Central memory CD8-positive, alpha-beta T cell (primary cell): Measurements from ENCODE around the gene MTHFD2L.
"Not testable (repeated sequence)": the region's sequence is repeated elsewhere in the genome, so short reads cannot be mapped to it uniquely, and the experiment has no call there.

ENCODE experiments used
- ATAC-seq: fragments of 150-1000 bp; cut with Tn5 transposase; replicated peaks from 2 replicates; pipeline ENCODE4 v1.10.0; 2022; ENCODE audit warnings: mild to moderate bottlenecking, moderate FRiP score, moderate number of reproducible peaks; ENCODE audit not compliant: poor library complexity, severe bottlenecking; ENCODE audit errors: extremely low read depth
- DNase-seq, 2 donors: peaks; one replicate each; pipeline ENCODE4 v3.0.0; 2021; ENCODE audit warnings: low spot score in 2 of 2
- H3K27ac Mint-ChIP-seq: one replicate; pipeline ENCODE4 v1.8.0; 2022; ENCODE audit warnings: low read depth, mild to moderate bottlenecking, moderate library complexity, mixed read lengths
- H3K27me3 Mint-ChIP-seq: one replicate; pipeline ENCODE4 v1.8.0; 2022; ENCODE audit warnings: mixed read lengths
- H3K36me3 Mint-ChIP-seq: one replicate; pipeline ENCODE4 v1.8.0; 2022; ENCODE audit warnings: mild to moderate bottlenecking, moderate library complexity, mixed read lengths; ENCODE audit not compliant: insufficient read depth
- H3K4me1 Mint-ChIP-seq: one replicate; pipeline ENCODE4 v1.8.0; 2022; ENCODE audit warnings: mixed read lengths
- H3K4me3 Mint-ChIP-seq: one replicate; pipeline ENCODE4 v1.8.0; 2022; ENCODE audit warnings: mild to moderate bottlenecking, moderate library complexity, mixed read lengths
- H3K9me3 Mint-ChIP-seq: one replicate; pipeline ENCODE4 v1.8.0; 2022; ENCODE audit warnings: mixed read lengths

MTHFD2L gene

DNA sequence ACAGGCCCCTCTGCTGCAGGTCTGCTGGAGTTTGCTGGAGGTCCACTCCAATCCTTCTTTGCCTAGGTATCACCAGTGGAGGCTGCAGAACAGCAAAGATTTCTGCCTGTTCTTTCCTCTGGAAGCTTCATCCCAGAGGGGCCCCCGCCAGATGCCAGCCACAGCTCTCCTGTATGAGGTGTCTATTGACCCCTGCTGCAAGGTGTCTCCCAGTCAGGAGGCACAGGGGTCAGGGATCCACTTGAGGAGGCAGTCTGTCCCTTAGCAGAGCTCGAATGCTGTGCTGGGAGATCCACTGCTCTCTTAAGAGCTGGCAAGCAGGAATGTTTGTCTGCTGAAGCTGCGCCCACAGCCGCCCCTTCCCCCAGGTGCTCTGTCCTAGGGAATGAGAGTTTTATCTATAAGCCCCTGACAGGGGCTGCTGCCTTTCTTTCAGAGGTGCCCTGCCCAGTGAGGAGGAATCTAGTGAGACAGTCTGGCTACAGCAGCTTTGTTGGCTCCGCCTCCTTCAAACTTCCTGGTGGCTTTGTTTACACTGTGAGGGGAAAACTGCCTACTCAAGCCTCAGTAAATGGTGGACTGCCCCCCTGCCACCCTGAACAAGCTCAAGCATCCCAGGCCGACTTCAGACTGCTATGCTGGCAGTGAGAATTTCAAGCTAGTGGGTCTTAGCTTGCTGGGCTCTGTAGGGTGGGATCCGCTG is 56.7 kb downstream of the MTHFD2L start:
- not testable (repeated sequence) for H3K27me3 Mint-ChIP-seq, H3K4me1 Mint-ChIP-seq, H3K9me3 Mint-ChIP-seq, H3K4me3 Mint-ChIP-seq, H3K36me3 Mint-ChIP-seq, DNase-seq, ATAC-seq, H3K27ac Mint-ChIP-seq

DNA sequence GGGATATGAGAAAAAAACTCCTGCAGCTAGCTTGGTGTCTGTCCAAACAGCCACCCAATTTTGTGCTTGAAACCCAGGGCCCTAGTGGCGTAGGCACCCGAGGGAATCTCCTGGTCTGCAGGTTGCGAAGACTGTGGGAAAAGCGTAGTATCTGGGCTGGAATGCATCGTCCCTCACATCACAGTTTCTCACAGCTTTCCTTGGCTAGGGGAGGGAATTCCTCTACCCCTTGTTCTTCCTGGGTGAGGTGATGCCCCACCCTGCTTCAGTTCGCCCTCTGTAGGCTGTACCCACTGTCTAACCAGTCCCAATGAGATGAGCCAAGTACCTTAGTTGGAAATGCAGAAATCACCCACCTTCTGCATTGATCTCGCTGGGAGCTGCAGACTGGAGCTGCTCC is 57.3 kb downstream of the MTHFD2L start:
- not testable (repeated sequence) for H3K27me3 Mint-ChIP-seq, H3K36me3 Mint-ChIP-seq, DNase-seq, H3K4me3 Mint-ChIP-seq, ATAC-seq, H3K27ac Mint-ChIP-seq, H3K9me3 Mint-ChIP-seq, H3K4me1 Mint-ChIP-seq

DNA sequence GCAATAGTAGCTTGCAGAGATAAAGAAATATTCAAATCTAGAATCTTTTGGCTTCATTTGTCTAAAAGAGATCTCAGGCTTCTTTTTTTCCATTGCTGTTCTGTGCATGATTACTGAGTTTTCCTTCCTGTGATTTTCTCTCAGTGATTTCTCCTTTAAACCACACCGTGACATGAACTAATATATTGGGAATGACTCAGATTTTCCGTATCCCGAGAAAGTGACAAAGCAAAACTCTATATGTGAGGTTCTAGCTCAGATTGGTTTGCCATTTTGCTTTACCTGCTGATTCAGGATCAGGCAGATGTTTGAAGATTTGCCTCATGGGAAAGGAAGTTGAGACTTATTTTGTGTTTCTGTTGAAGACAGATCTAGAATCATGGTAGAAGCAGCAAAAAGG is 59.4 kb downstream of the MTHFD2L start:
- Mint-ChIP-seq H3K9me3 (no peaks in the 10 kb centered on the region), H3K27me3 (no peaks in the 10 kb centered on the region), H3K27ac (no peak overlapping the region), H3K4me3 (no peak overlapping the region), H3K4me1 (no peaks in the 10 kb centered on the region), H3K36me3 (no peaks in the 10 kb centered on the region)
- ATAC-seq (no peak), DNase-seq (no peak)

DNA sequence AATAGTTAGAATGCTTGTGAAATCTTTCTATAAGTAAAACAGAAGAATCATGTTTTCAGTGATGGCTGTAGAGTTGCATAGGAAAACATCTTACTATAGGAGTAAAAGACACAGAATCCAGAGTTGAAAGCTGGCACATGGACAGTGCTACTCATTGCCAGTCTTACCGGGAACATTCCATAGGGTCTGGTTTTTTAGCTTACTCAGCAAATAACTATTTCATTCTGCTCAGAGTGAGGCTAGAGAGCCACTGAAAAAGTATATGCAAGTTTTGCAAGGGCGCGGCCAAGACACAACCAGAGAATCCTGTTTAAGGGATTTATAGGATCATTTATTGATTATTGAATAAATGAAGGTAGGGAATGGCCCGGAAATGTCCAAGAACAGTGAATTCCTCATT is 60.3 kb downstream of the MTHFD2L start:
- Mint-ChIP-seq H3K36me3 (no peaks in the 10 kb centered on the region), H3K27me3 (no peaks in the 10 kb centered on the region), H3K9me3 (no peaks in the 10 kb centered on the region), H3K27ac (no peak overlapping the region), H3K4me3 (no peak overlapping the region), H3K4me1 (no peaks in the 10 kb centered on the region)
- ATAC-seq (no peak), DNase-seq (no peak)

DNA sequence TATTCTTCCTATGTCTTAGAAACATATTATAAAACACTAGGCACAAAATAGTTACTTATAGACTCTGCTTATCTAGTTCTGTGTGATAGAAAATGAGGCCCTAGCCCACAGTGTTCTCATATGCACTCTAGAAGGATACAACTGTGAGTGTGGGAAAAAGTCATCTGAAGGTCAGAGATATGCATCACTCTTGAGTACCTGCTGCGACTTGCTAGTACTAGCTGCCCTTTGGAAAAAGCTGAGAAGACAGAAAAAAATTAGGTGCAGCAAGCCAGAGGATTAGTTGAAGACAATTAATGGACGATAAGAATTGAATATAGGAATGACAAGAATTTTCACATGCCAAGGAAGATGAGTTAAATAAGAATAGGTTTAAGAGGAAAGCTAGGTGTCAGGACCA is 61.3 kb downstream of the MTHFD2L start:
- Mint-ChIP-seq H3K36me3 (no peaks in the 10 kb centered on the region), H3K27me3 (no peaks in the 10 kb centered on the region), H3K4me3 (no peak overlapping the region), H3K9me3 (no peaks in the 10 kb centered on the region), H3K27ac (no peak overlapping the region), H3K4me1 (no peaks in the 10 kb centered on the region)
- ATAC-seq, result no peak
- no peak for DNase-seq

DNA sequence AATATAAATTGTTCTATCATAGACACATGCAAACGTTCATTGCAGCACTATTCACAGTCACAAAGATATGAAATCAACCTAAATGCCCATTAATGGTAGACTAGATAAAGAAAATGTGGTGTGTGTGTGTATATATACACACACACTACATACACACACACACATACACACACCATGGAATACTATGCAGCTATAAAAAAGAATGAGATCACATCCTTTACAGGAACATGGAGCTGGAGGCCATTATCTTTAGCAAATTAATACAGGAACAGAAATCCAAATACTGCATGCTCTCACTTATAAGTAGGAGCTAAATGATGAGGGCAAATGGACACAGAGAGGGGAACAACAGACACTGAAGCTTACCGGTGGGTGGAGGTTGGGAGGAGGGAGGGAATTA is 65.2 kb downstream of the MTHFD2L start:
- no peak overlapping the region for H3K27ac Mint-ChIP-seq
- H3K27me3 Mint-ChIP-seq, result no peaks in the 10 kb centered on the region
- no peak for DNase-seq
- no peaks in the 10 kb centered on the region for H3K36me3 Mint-ChIP-seq
- H3K4me3 Mint-ChIP-seq, result no peak overlapping the region
- H3K4me1 Mint-ChIP-seq, result no peaks in the 10 kb centered on the region
- H3K9me3 Mint-ChIP-seq, result no peaks in the 10 kb centered on the region
- no peak for ATAC-seq

DNA sequence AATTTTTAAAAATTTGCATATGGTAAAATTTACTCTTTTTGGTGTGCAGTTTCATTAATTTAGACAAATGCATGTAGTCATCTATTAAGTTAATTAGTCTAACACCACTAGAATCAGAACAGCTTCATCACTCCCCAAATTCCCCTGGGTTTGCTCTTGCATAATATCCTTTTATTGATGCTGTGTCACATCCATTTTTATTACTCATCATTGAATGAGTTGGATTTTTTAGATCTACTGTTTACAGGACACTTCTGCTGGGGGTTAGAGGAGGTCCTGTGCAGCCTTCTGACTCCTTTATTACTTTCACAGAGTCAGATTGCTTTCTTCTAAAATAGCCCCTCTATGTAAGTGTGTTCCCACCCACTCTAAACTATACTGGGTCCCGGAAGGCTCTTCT is 65.9 kb downstream of the MTHFD2L start:
- Mint-ChIP-seq H3K9me3 (no peaks in the 10 kb centered on the region), H3K4me3 (no peak overlapping the region), H3K27ac (no peak overlapping the region), H3K36me3 (no peaks in the 10 kb centered on the region), H3K4me1 (no peaks in the 10 kb centered on the region), H3K27me3 (no peaks in the 10 kb centered on the region)
- ATAC-seq (no peak), DNase-seq (no peak)

DNA sequence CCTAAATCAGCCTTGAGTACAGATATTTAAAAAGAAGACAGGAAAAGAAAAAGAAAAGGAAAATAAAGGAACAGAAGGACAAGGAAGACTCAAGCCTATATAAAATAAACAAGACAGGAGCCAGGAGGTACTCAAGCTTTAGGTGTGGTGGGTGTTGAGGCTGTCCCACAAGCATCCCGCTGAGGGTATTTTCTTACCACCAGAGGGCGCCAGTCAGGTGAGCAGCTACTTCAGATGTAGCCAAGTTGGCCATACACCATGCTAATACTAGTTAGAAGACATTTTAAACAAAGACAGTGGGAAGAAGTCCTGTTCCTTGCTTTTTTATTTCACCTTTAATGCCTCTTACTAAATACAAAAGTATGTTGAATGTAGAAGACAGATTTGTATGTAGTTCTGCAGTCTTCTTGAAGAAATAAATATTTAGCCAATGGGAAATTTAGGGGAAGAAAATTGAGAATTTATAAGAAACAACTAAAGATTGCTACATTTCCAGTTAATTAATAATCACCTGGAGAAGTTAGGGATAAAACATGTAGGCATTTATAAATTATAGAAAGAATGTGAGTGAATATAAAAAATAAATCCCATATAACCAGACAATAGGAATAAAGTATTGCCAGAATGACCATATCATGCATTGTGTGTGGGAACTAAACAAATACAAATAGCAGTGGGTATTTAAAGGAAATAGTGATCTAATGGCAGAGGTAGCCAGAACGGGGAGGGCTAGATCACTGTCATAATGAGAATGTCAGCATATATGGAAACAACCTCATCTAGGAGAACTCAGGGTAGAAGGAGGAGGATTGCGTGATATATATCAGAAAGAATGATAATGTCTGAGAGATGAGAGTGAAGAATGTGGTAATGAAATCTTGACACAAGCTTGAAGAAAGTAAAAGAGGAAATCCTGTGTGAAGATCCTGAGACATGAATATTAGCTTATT is 71.0 kb downstream of the MTHFD2L start:
- Mint-ChIP-seq H3K4me1 (no peaks in the 10 kb centered on the region), H3K9me3 (no peaks in the 10 kb centered on the region), H3K4me3 (no peak overlapping the region), H3K27ac (no peak overlapping the region), H3K36me3 (no peaks in the 10 kb centered on the region), H3K27me3 (no peaks in the 10 kb centered on the region)
- DNase-seq, result peak; percentile 37 to 56
- peak; percentile 81 for ATAC-seq

DNA sequence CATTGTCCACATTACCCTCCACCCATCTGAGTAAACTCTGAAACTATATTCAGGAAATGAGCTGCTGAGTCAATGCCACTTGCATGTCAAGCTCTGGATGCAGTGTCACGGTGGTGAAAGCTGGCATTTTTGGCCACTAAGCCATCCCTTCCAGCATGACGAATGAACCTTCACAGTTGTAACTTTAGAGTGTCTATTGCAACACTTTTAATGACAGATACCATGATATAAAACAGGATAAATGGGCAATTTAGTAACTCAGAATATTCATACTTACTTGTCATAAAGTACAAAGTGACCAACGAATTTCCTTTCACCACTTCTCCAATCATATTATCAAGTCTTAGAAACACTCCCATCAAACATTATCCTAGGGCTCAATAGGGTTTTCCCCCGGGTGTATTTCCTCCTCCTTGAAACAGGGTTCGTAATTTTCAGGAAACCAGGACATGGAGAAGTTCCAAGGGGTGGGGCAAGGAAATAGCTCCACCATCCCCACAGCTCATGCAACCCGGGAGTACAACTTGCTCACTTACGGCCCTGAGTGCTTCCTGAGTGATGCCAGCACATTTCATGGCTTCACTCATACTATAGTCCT is 73.1 kb downstream of the MTHFD2L start:
- no peaks in the 10 kb centered on the region for H3K9me3 Mint-ChIP-seq
- H3K4me3 Mint-ChIP-seq, result no peak overlapping the region
- H3K27me3 Mint-ChIP-seq, result no peaks in the 10 kb centered on the region
- H3K36me3 Mint-ChIP-seq, result no peaks in the 10 kb centered on the region
- H3K27ac Mint-ChIP-seq, result no peak overlapping the region
- no peaks in the 10 kb centered on the region for H3K4me1 Mint-ChIP-seq
- DNase-seq (no peak), ATAC-seq (no peak)

DNA sequence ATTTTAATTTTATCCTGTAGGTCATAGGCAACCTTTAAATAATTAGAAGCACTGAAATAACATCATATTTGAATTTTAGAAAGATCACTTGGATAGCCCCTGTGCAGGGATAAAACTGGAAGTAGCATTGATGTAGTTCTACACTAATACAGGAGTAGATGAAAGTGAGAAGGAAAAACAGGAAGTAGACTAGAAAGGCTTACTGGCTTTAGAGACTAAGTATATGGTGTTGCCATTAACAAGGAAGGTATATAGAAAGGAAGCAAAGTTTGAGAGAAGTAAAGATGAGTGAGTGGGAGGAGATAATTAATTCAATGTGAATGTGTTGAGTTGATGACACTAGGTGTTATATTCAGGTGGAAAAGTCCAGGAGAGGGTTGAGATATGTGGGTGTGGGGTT is 77.2 kb downstream of the MTHFD2L start:
- DNase-seq (no peak), ATAC-seq (no peak)
- H3K27ac Mint-ChIP-seq, result no peak overlapping the region
- no peak overlapping the region for H3K4me3 Mint-ChIP-seq
- H3K9me3 Mint-ChIP-seq, result no peaks in the 10 kb centered on the region
- H3K4me1 Mint-ChIP-seq, result no peaks in the 10 kb centered on the region
- no peaks in the 10 kb centered on the region for H3K36me3 Mint-ChIP-seq
- H3K27me3 Mint-ChIP-seq, result no peaks in the 10 kb centered on the region

DNA sequence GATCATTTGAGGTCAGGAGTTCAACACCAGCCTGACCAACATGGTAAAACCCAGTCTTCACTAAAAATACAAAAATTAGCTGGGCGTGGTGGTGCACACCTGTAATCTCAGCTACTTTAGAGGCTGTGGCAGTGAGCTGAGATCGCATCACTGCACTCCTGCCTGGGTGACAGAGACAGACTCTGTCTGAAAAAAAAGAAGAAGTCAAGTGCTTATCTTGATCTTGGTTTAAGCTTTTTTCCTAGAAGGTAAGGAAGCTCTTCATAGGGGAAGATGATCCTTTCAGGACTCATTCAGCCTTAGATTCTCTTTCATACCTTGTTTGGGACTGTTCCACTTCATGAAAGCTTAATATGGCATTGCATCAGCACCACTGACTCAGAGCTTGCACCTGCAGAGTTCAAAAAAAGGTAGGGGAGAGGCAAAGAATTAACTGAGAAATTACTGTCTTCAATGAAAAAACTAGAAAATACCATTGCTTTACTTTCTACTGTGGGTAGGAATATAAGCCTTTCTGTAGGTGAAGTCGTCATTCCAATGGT is 79.6 kb downstream of the MTHFD2L start:
- Mint-ChIP-seq H3K4me1 (no peaks in the 10 kb centered on the region), H3K4me3 (no peak overlapping the region), H3K27ac (no peak overlapping the region), H3K9me3 (no peaks in the 10 kb centered on the region), H3K27me3 (no peaks in the 10 kb centered on the region), H3K36me3 (no peaks in the 10 kb centered on the region)
- no peak for DNase-seq
- no peak for ATAC-seq

DNA sequence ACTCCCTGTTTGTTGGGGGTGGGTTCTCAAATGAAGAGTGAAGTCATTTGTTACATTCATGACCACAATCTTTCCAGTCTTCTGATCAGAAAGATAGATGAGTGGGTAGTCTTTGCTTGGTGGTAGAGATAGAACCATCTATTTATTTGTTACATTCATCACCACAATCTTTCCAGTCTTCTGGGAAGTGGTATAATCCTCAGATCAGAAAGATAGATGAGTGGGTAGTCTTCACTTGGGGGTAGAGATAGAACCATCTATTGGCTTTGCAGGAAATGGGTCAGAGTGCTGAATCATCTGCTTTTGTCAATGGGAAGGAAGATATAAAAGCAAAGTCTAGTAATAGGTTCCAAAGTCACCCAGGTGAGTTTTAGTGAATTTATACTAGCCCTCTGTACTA is 86.1 kb downstream of the MTHFD2L start:
- no peak overlapping the region for H3K4me3 Mint-ChIP-seq
- H3K4me1 Mint-ChIP-seq, result no peaks in the 10 kb centered on the region
- ATAC-seq, result no peak

More for the DNA sequence above, 86.1 kb downstream of the MTHFD2L start:
- Mint-ChIP-seq H3K27ac (no peak overlapping the region), H3K9me3 (no peaks in the 10 kb centered on the region), H3K27me3 (no peaks in the 10 kb centered on the region), H3K36me3 (no peaks in the 10 kb centered on the region)
- DNase-seq, result no peak
